ENCODE results near the gene LRRC3C. TPM values are rescaled to one million over a fixed set of nuclear protein-coding genes. Genes with fewer than 3 reads are reported as not detected.
"Not testable (repeated sequence)": the region's sequence is repeated elsewhere in the genome, so short reads cannot be mapped to it uniquely, and the experiment has no call there.

LRRC3C gene
- not detected for total RNA-seq

- Histone ChIP-seq H3K27me3 (no peaks in the 10 kb centered on the region), H3K4me1 (peaks cover 0 to 35% of the 10 kb centered on the region in 2 donors), H3K9me3 (no peaks in the 10 kb centered on the region), H3K36me3 (peaks cover 17% of the 10 kb centered on the region), H3K4me3 (peak within 1 kb of the TSS; percentile 79 to 90), H3K27ac (peak within 1 kb of the TSS; percentile 90 to 96)
- no peak for TF ChIP-seq CTCF (IDR thresholded peaks at IDR 0.05)
- peak; percentile 96 for DNase-seq (ENCODE audit: low spot score)
Observed at GRCh38 chr17:39927101-39927928, at the start of gene LRRC3C, which contains the start of gene ORMDL3. Gene LRRC3C (plus strand): TSS chr17:39927732. CDS start chr17:39941524, 13,792 bp downstream. Gene ORMDL3 (minus strand): TSS chr17:39927601. CDS start chr17:39924203, 3,398 bp downstream.

- H3K27me3 ChIP-seq; H3K4me3 ChIP-seq; H3K4me1 ChIP-seq; H3K9me3 ChIP-seq; H3K36me3 ChIP-seq; DNase-seq (ENCODE audit: low spot score); H3K27ac ChIP-seq: not testable (repeated sequence)
Observed at GRCh38 chr17:39886102-39886501, 41.4 kb upstream of the LRRC3C start.

GRCh38 chr17:39887078-39887477 lies 40.5 kb upstream of the LRRC3C start:
- TF ChIP-seq CTCF (IDR thresholded peaks at IDR 0.05) = no peak
- H3K4me1 ChIP-seq = no peaks in the 10 kb centered on the region
- H3K4me3 ChIP-seq = no peak overlapping the region
- no peaks in the 10 kb centered on the region for H3K36me3 ChIP-seq
- no peak for DNase-seq (ENCODE audit: low spot score)
- H3K9me3 ChIP-seq = no peaks in the 10 kb centered on the region
- H3K27ac ChIP-seq = no peak overlapping the region
- no peaks in the 10 kb centered on the region for H3K27me3 ChIP-seq

GRCh38 chr17:39889200-39889599 lies 38.3 kb upstream of the LRRC3C start:
- H3K4me1 ChIP-seq = no peaks in the 10 kb centered on the region
- no peaks in the 10 kb centered on the region for H3K36me3 ChIP-seq
- H3K27ac ChIP-seq = no peak overlapping the region
- H3K27me3 ChIP-seq = no peaks in the 10 kb centered on the region
- no peak overlapping the region for H3K4me3 ChIP-seq
- no peak for DNase-seq (ENCODE audit: low spot score)
- H3K9me3 ChIP-seq = no peaks in the 10 kb centered on the region
- no peak for TF ChIP-seq CTCF (IDR thresholded peaks at IDR 0.05)

GRCh38 chr17:39894681-39895376 lies 32.7 kb upstream of the LRRC3C start:
- H3K27ac ChIP-seq = no peak overlapping the region
- TF ChIP-seq CTCF (IDR thresholded peaks at IDR 0.05) = no peak

GRCh38 chr17:39898088-39898487 lies 29.4 kb upstream of the LRRC3C start:
- Histone ChIP-seq H3K27ac (no peak overlapping the region), H3K36me3 (no peaks in the 10 kb centered on the region), H3K27me3 (no peaks in the 10 kb centered on the region), H3K9me3 (no peaks in the 10 kb centered on the region), H3K4me1 (no peaks in the 10 kb centered on the region), H3K4me3 (no peak overlapping the region)
- DNase-seq (ENCODE audit: low spot score) = no peak
- no peak for TF ChIP-seq CTCF (IDR thresholded peaks at IDR 0.05)

More at GRCh38 chr17:39894681-39895376, 32.7 kb upstream of the LRRC3C start:
- no peak for DNase-seq (ENCODE audit: low spot score)
- H3K4me3 ChIP-seq = no peak overlapping the region
- no peaks in the 10 kb centered on the region for H3K27me3 ChIP-seq
- no peaks in the 10 kb centered on the region for H3K4me1 ChIP-seq
- H3K9me3 ChIP-seq = no peaks in the 10 kb centered on the region
- H3K36me3 ChIP-seq = no peaks in the 10 kb centered on the region

Data from right atrium auricular region (tissue), 2 donors.